ENCODE measurements around the gene MAGEB6. TPM values are rescaled to one million over a fixed set of nuclear protein-coding genes. Genes with fewer than 3 reads are reported as not detected.

Gene MAGEB6
- total RNA-seq (2022; extraction: Qiagen RNA extraction; ENCODE audit: low read depth) = not detected in 5 replicates

GRCh38 chrX:26192204-26192603 is at the start of gene MAGEB6:
MAGEB6 (plus strand) TSS chrX:26192440; CDS start chrX:26193847, 1,407 bp downstream.

GRCh38 chrX:26160301-26160700 is 31.9 kb upstream of the MAGEB6 start, which contains the start of gene MAGEB6B:
MAGEB6B (plus strand) TSS chrX:26160601; CDS start chrX:26160601, 0 bp downstream.

GRCh38 chrX:26215869-26216268 is 23.6 kb downstream of the MAGEB6 start, which contains the start of gene MAGEB5:
MAGEB5 (plus strand) TSS chrX:26216169; CDS start chrX:26217302, 1,133 bp downstream.

Other genes with a start within 250 kb of the MAGEB6 start
- gene MAGEB18, start 54.1 kb upstream of the MAGEB6 start, total RNA-seq (2022; extraction: Qiagen RNA extraction; ENCODE audit: low read depth) = not detected in 5 replicates
- not detected in 5 replicates for gene MAGEB6B, start 31.8 kb upstream of the MAGEB6 start, total RNA-seq (2022; extraction: Qiagen RNA extraction; ENCODE audit: low read depth)
- gene MAGEB5, start 23.7 kb downstream of the MAGEB6 start, total RNA-seq (2022; extraction: Qiagen RNA extraction; ENCODE audit: low read depth) = not detected in 5 replicates

Measured in A549 treated with RU486 at 1 μM for 4 hours (cell line).